Renal cortical epithelial cell (primary cell): ENCODE results near the gene OS9. TPM values are rescaled to one million over a fixed set of nuclear protein-coding genes. Genes with fewer than 3 reads are reported as not detected.

ENCODE experiments used
- DNase-seq: peaks from one replicate; pipeline ENCODE4 v3.0.0-alpha.2; 2011; ENCODE audit warnings: low read depth
- total RNA-seq: library from RNA; depleted of rRNA; stranded (reverse); fragments of >200 nt; gene quantifications from 2 replicates; pipeline ENCODE4 v1.2.3, GENCODE V29; 2014

OS9 gene
- total RNA-seq, 1 donor from 2014 or later: 325 TPM

DNA sequence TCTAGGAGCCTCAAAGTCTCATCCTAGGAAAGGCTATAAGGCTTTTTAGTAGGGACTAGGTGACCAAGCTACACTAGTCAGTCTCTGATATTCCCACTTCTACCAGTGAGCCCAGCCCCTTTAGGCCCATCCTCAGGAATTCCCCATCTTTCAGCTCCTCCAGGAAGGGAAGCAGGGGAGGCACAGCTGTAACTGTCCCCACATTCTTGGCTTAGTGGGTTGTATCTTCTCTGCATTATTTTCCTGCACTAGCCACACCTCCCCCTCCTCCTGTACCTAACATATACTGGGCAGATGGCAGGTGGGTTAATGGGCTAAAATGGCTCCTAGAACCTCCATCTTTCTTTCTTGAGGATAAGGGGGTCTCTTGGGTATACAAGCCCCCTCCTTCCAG is 73.4 kb downstream of the OS9 start:
- DNase-seq: no peak

- no peak for DNase-seq
These were observed 73.9 kb downstream of the OS9 start for GRCh38 chr12:57767876-57768275.

GRCh38 chr12:57769594-57769993 is 75.7 kb downstream of the OS9 start:
- no peak for DNase-seq

DNA sequence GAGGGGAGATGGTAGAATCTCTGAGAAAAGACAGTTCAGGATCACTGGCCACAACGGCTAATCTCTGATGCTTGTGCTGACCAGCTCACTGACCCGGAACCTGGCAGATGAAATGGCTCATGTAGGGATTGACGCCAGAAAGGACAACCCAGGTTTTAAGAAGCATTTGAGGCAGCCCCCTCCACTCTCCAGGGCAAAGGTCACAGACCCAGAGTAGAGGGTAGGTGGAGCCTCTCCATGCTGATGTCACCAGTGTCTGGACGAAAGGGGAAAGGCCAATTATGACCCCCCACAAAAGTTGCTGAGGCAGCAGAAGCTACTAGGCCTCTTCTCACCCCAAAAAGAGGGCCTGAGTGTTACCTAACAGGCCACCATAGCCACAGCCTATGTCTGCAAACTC is 76.8 kb downstream of the OS9 start:
- DNase-seq: no peak

Other genes starting within 250 kb of the OS9 start
- gene INHBE, start 238.8 kb upstream of the OS9 start, total RNA-seq: 1.0 and 3.1 TPM in 2 replicates
- 0.50 TPM in 1 of 2 replicates, not detected in the other for gene GLI1, start 234.3 kb upstream of the OS9 start, total RNA-seq
- not detected in 2 replicates for gene ARHGAP9, start 214.3 kb upstream of the OS9 start, total RNA-seq
- gene MARS1, start 206.1 kb upstream of the OS9 start, total RNA-seq: 131 and 134 TPM in 2 replicates
- gene DDIT3, start 173.6 kb upstream of the OS9 start, total RNA-seq: 6.1 and 17.5 TPM in 2 replicates
- gene MBD6, start 171.3 kb upstream of the OS9 start, total RNA-seq: 5.0 and 12.5 TPM in 2 replicates
- gene DCTN2, start 146.9 kb upstream of the OS9 start, total RNA-seq: 123 and 212 TPM in 2 replicates
- gene KIF5A, start 144.1 kb upstream of the OS9 start, total RNA-seq: 0.35 and 2.5 TPM in 2 replicates
- gene PIP4K2C, start 102.9 kb upstream of the OS9 start, total RNA-seq: 43.5 and 77.8 TPM in 2 replicates
- 5.9 and 19.6 TPM in 2 replicates for gene DTX3, start 89.3 kb upstream of the OS9 start, total RNA-seq
- 1.7 and 7.0 TPM in 2 replicates for gene ARHGEF25, start 82.7 kb upstream of the OS9 start, total RNA-seq
- gene B4GALNT1, start 60.9 kb upstream of the OS9 start, total RNA-seq: 0.20 and 1.4 TPM in 2 replicates
- under 0.01 and 0.17 TPM in 2 replicates for gene AGAP2, start 44.6 kb downstream of the OS9 start, total RNA-seq
- 64.0 and 105 TPM in 2 replicates for gene TSPAN31, start 50.9 kb downstream of the OS9 start, total RNA-seq
- 101 and 145 TPM in 2 replicates for gene CDK4, start 58.2 kb downstream of the OS9 start, total RNA-seq
- gene MARCHF9, start 61.0 kb downstream of the OS9 start, total RNA-seq: 3.1 and 8.5 TPM in 2 replicates
- 0.50 and 0.87 TPM in 2 replicates for gene CYP27B1, start 72.9 kb downstream of the OS9 start, total RNA-seq
- 6.1 and 6.4 TPM in 2 replicates for gene METTL1, start 78.0 kb downstream of the OS9 start, total RNA-seq
- gene EEF1AKMT3, start 78.5 kb downstream of the OS9 start, total RNA-seq: 4.2 and 4.3 TPM in 2 replicates
- gene TSFM, start 88.7 kb downstream of the OS9 start, total RNA-seq: 24.8 and 43.6 TPM in 2 replicates
- 1.9 and 2.8 TPM in 2 replicates for gene AVIL, start 124.6 kb downstream of the OS9 start, total RNA-seq
- 16.3 and 81.9 TPM in 2 replicates for gene CTDSP2, start 152.6 kb downstream of the OS9 start, total RNA-seq
- gene ATP23, start 247.4 kb downstream of the OS9 start, total RNA-seq: 7.5 and 8.3 TPM in 2 replicates